ENCODE results near the gene RRM2. TPM values are rescaled to one million over a fixed set of nuclear protein-coding genes. Genes with fewer than 3 reads are reported as not detected.

Gene RRM2
- total and polyA plus RNA-seq, 9 donors: 0.24 to 4.6 (median 1.3) TPM; not detected in 2

GRCh38 chr2:10076511-10076910, 46.0 kb upstream of the RRM2 start:
- Histone ChIP-seq H3K4me1 (ENCODE audit: insufficient read depth) (peaks cover 7% of the 10 kb centered on the region), H3K36me3 (no peaks in the 10 kb centered on the region), H3K27me3 (no peaks in the 10 kb centered on the region), H3K9me3 (no peaks in the 10 kb centered on the region), H3K4me3 (no peak overlapping the region), H3K27ac (no peak overlapping the region)
- WGBS, 3 donors: 87 to 93% (median 92%) methylated on average over 13 of the region's 13 CpGs
- TF ChIP-seq POLR2A (IDR thresholded peaks at IDR 0.05) (no peak), EP300 (IDR thresholded peaks at IDR 0.05) (no peak), CTCF (IDR thresholded peaks at IDR 0.05) (no peak)
- intact Hi-C loops (cut with DNase I): no loop called here
- no peak for DNase-seq

GRCh38 chr2:10076988-10077527, 45.5 kb upstream of the RRM2 start:
- no peak overlapping the region for H3K27ac ChIP-seq
- H3K9me3 ChIP-seq: no peaks in the 10 kb centered on the region
- no peaks in the 10 kb centered on the region for H3K36me3 ChIP-seq
- TF ChIP-seq EP300 (IDR thresholded peaks at IDR 0.05) (no peak), POLR2A (IDR thresholded peaks at IDR 0.05) (no peak), CTCF (IDR thresholded peaks at IDR 0.05) (no peak)
- 86 to 93% (median 91%) methylated on average over 5 of the region's 5 CpGs for WGBS, 3 donors
- intact Hi-C loops (cut with DNase I): no loop called here
- DNase-seq: no peak
- H3K27me3 ChIP-seq: no peaks in the 10 kb centered on the region
- peaks cover 7% of the 10 kb centered on the region for H3K4me1 ChIP-seq (ENCODE audit: insufficient read depth)
- no peak overlapping the region for H3K4me3 ChIP-seq

- H3K36me3 ChIP-seq: no peaks in the 10 kb centered on the region
- no peak overlapping the region for H3K4me3 ChIP-seq
- intact Hi-C loops (cut with DNase I): no loop called here
- no peaks in the 10 kb centered on the region for H3K9me3 ChIP-seq
- H3K27ac ChIP-seq: peak overlapping the region in 1 of 2 donors; percentile 94
- H3K4me1 ChIP-seq (ENCODE audit: insufficient read depth): peaks cover 5% of the 10 kb centered on the region
- no peaks in the 10 kb centered on the region for H3K27me3 ChIP-seq
- TF ChIP-seq POLR2A (IDR thresholded peaks at IDR 0.05) (no peak), EP300 (IDR thresholded peaks at IDR 0.05) (no peak), CTCF (IDR thresholded peaks at IDR 0.05) (no peak)
- no peak for DNase-seq
- 70 to 80% (median 80%) methylated on average over 7 of the region's 7 CpGs for WGBS, 3 donors
These were observed 44.5 kb upstream of the RRM2 start for GRCh38 chr2:10078001-10078400.

GRCh38 chr2:10078704-10079265, 43.8 kb upstream of the RRM2 start:
- Histone ChIP-seq H3K27ac (peak overlapping the region; percentile 80 to 94), H3K36me3 (no peaks in the 10 kb centered on the region), H3K9me3 (no peaks in the 10 kb centered on the region), H3K4me3 (peak overlapping the region; percentile 63), H3K27me3 (no peaks in the 10 kb centered on the region), H3K4me1 (ENCODE audit: insufficient read depth) (peaks cover 6% of the 10 kb centered on the region)
- no peak for TF ChIP-seq EP300 (IDR thresholded peaks at IDR 0.05)
- TF ChIP-seq CTCF (IDR thresholded peaks at IDR 0.05): no peak
- no peak for TF ChIP-seq POLR2A (IDR thresholded peaks at IDR 0.05)
- intact Hi-C loops (cut with DNase I): no loop called here
- 10 to 14% (median 10%) methylated on average over 12 of the region's 12 CpGs for WGBS, 3 donors
- no peak for DNase-seq

Measured in ovary (tissue), 9 donors.